Liver (tissue), 9 donors: ENCODE data around the gene IL9. TPM values are rescaled to one million over a fixed set of nuclear protein-coding genes. Genes with fewer than 3 reads are reported as not detected.

Experiments used
- DNase-seq: peaks from one replicate; pipeline ENCODE4 v3.0.0-alpha.2; 2017; ENCODE audit warnings: low spot score
- H3K27ac ChIP-seq, 2 donors: one replicate each; pipeline ENCODE4 v1.7.0; 2013; ENCODE audit warnings: inconsistent platforms in 2 of 2, low read length in 2 of 2, control low read depth in 1 of 2, low read depth in 1 of 2, mild to moderate bottlenecking in 1 of 2
- H3K27me3 ChIP-seq, 4 donors: one replicate each; pipeline versions ENCODE4 v1.6.1 to v1.7.0; 2013; ENCODE audit warnings: low read length in 3 of 4, inconsistent platforms in 1 of 4, mild to moderate bottlenecking in 1 of 4, moderate library complexity in 1 of 4; ENCODE audit not compliant: control insufficient read depth in 4 of 4, insufficient read depth in 4 of 4
- H3K36me3 ChIP-seq, 4 donors: one replicate each; pipeline versions ENCODE4 v1.6.1 to v1.7.0; 2013; ENCODE audit warnings: low read length in 3 of 4, mild to moderate bottlenecking in 3 of 4, low read depth in 1 of 4, moderate library complexity in 1 of 4; ENCODE audit not compliant: control insufficient read depth in 4 of 4, insufficient read depth in 3 of 4
- H3K4me1 ChIP-seq, 4 donors: one replicate each; pipeline versions ENCODE4 v1.6.1 to v1.7.0; 2013; ENCODE audit warnings: low read length in 3 of 4, mild to moderate bottlenecking in 3 of 4, moderate library complexity in 1 of 4; ENCODE audit not compliant: control insufficient read depth in 4 of 4, insufficient read depth in 4 of 4
- H3K4me3 ChIP-seq, 3 donors: one replicate each; pipeline versions ENCODE4 v1.6.1 to v1.7.0; 2013; ENCODE audit warnings: low read length in 3 of 3, control low read depth in 1 of 3, low read depth in 1 of 3, mild to moderate bottlenecking in 1 of 3
- H3K9ac ChIP-seq, 2 donors: one replicate each; pipeline ENCODE4 v1.7.0; 2013; ENCODE audit warnings: low read length in 2 of 2, mild to moderate bottlenecking in 2 of 2, moderate library complexity in 2 of 2, control low read depth in 1 of 2, low read depth in 1 of 2
- H3K9me3 ChIP-seq, 4 donors: one replicate each; pipeline versions ENCODE4 v1.6.1 to v1.7.0; 2013; ENCODE audit warnings: low read length in 3 of 4; ENCODE audit not compliant: control insufficient read depth in 4 of 4
- ATF3 ChIP-seq: IDR thresholded peaks from 2 replicates; pipeline ENCODE4 v1.6.1; 2016; ENCODE audit warnings: antibody characterized with exemption
- FOXA1 ChIP-seq: IDR thresholded peaks from 2 replicates; pipeline ENCODE4 v1.6.1; 2016; ENCODE audit warnings: antibody characterized with exemption
- GABPA ChIP-seq, 2 donors: IDR thresholded peaks in 1 of 2; conservative IDR thresholded peaks in 1 of 2; 2 replicates each; pipeline ENCODE4 v1.6.1; 2016; ENCODE audit warnings: antibody characterized with exemption in 2 of 2, mild to moderate bottlenecking in 1 of 2, moderate library complexity in 1 of 2
- HNF4A ChIP-seq, 2 donors: conservative IDR thresholded peaks; 2 replicates each; pipeline ENCODE4 v1.6.1; 2016; ENCODE audit warnings: antibody characterized with exemption in 2 of 2, mild to moderate bottlenecking in 2 of 2
- JUND ChIP-seq, 2 donors: IDR thresholded peaks; 2 replicates each; pipeline ENCODE4 v1.6.1; 2016; ENCODE audit warnings: antibody characterized with exemption in 2 of 2
- SP1 ChIP-seq: IDR thresholded peaks from 2 replicates; pipeline ENCODE4 v1.6.1; 2018; ENCODE audit warnings: antibody characterized with exemption, mild to moderate bottlenecking
- TAF1 ChIP-seq: conservative IDR thresholded peaks from 2 replicates; pipeline ENCODE4 v1.6.1; 2016; ENCODE audit warnings: antibody characterized with exemption, mild to moderate bottlenecking
- YY1 ChIP-seq: IDR thresholded peaks from 2 replicates; pipeline ENCODE4 v1.6.1; 2016; ENCODE audit warnings: antibody characterized with exemption, mild to moderate bottlenecking
- WGBS: extraction: QIAGEN DNeasy Blood & Tissue Kit; methylation state at CpG from one replicate; pipeline ENCODE4 v1.1.7; 2013; 5-methylcytosine and 5-hydroxymethylcytosine counted together
- polyA plus RNA-seq, 2 donors: library from polyadenylated mRNA; stranded (reverse) in 1 of 2; unstranded in 1 of 2; fragments of 200-250 nt in 1 of 2; fragments of >200 nt in 1 of 2; fragmentation: Nextera tagmentation in 1 of 2; extraction: Ambion mirVana in 1 of 2; gene quantifications; one replicate each; pipeline versions ENCODE4 v1.2.1 to v1.2.3, GENCODE V29; 2013 to 2015
- total RNA-seq, 2 donors: library from RNA; depleted of rRNA; stranded (reverse); fragments of >200 nt; gene quantifications; one replicate each; pipeline ENCODE4 v1.2.3, GENCODE V29; 2014
- TF ChIP-seq, protein P1 (sequence below): IDR thresholded peaks from 2 replicates; pipeline ENCODE4 v1.6.1; 2016; ENCODE audit warnings: antibody characterized with exemption
- TF ChIP-seq, protein P2 (sequence below): IDR thresholded peaks from 2 replicates; pipeline ENCODE4 v1.6.1; 2016; ENCODE audit warnings: antibody characterized with exemption
- donor health status: healthy.
- donor health status: healthy.
- donor health status: healthy.
- donor health status: healthy.
- donor health status: healthy.

Gene IL9
- total and polyA plus RNA-seq, 4 donors = not detected

GRCh38 chr5:135921388-135921787 is 25.7 kb upstream of the IL9 start:
- no peaks in the 10 kb centered on the region for H3K36me3 ChIP-seq

GRCh38 chr5:135920199-135920598 is 24.6 kb upstream of the IL9 start:
- H3K27me3 ChIP-seq = no peaks in the 10 kb centered on the region
- 74% methylated on average over 3 of the region's 3 CpGs for WGBS

More at GRCh38 chr5:135921388-135921787, 25.7 kb upstream of the IL9 start:
- no peak for DNase-seq
- no peaks in the 10 kb centered on the region for H3K27me3 ChIP-seq
- no peak overlapping the region for H3K4me3 ChIP-seq
- no peaks in the 10 kb centered on the region for H3K9me3 ChIP-seq
- no peak for TF ChIP-seq YY1
- H3K9ac ChIP-seq = no peak overlapping the region
- 49% methylated on average over 1 of the region's 1 CpG for WGBS
- no peaks in the 10 kb centered on the region for H3K4me1 ChIP-seq
- H3K27ac ChIP-seq = no peak overlapping the region

DNA sequence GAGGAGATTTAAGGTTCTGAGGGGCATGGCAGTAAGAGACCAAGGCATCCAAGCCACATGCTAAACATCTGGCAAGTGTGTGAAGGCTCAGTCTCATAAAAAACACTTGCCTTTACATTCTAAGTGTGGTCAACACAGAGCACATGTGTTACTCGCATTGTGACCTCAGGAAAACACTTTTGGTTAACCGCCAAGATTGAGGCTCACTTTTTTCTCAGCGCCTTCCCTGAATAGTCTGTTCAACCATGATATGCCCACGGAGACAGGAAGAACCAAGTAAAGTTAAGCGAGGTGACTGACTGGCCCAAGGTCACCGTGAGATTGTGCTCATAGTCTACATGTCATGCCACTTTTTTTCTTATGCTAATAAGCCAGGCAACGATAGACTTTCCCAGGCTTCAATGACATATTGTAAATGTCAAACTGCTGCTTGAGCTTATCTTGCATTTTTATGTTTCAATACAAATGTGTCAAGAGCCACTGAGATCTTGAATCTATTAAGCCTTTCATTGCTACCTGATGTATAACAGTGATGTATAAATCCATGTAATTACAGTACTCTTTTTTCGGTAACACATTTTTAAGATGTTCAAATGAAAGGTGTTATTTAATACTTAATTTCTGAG is 21.1 kb upstream of the IL9 start:
- no peak overlapping the region for H3K9ac ChIP-seq
- WGBS = 73% methylated on average over 8 of the region's 8 CpGs
- no peaks in the 10 kb centered on the region for H3K4me1 ChIP-seq
- DNase-seq = no peak
- H3K4me3 ChIP-seq = no peak overlapping the region
- TF ChIP-seq, protein P1, sequence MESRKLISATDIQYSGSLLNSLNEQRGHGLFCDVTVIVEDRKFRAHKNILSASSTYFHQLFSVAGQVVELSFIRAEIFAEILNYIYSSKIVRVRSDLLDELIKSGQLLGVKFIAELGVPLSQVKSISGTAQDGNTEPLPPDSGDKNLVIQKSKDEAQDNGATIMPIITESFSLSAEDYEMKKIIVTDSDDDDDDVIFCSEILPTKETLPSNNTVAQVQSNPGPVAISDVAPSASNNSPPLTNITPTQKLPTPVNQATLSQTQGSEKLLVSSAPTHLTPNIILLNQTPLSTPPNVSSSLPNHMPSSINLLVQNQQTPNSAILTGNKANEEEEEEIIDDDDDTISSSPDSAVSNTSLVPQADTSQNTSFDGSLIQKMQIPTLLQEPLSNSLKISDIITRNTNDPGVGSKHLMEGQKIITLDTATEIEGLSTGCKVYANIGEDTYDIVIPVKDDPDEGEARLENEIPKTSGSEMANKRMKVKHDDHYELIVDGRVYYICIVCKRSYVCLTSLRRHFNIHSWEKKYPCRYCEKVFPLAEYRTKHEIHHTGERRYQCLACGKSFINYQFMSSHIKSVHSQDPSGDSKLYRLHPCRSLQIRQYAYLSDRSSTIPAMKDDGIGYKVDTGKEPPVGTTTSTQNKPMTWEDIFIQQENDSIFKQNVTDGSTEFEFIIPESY = no peak
- TF ChIP-seq FOXA1 (no peak), TAF1 (no peak)
- no peaks in the 10 kb centered on the region for H3K36me3 ChIP-seq
- no peaks in the 10 kb centered on the region for H3K27me3 ChIP-seq
- H3K9me3 ChIP-seq = no peaks in the 10 kb centered on the region
- H3K27ac ChIP-seq = no peak overlapping the region

More at GRCh38 chr5:135920199-135920598, 24.6 kb upstream of the IL9 start:
- no peaks in the 10 kb centered on the region for H3K9me3 ChIP-seq
- H3K4me1 ChIP-seq = no peaks in the 10 kb centered on the region
- no peak overlapping the region for H3K9ac ChIP-seq
- no peak overlapping the region for H3K27ac ChIP-seq
- DNase-seq = no peak
- H3K4me3 ChIP-seq = no peak overlapping the region
- no peak for TF ChIP-seq ATF3
- TF ChIP-seq GABPA (IDR thresholded peaks at IDR 0.05 in 1 of 2, conservative IDR thresholded peaks at IDR 0.05 in 1 of 2) = no peak
- TF ChIP-seq, protein P1 = no peak
- no peak for TF ChIP-seq HNF4A (conservative IDR thresholded peaks at IDR 0.05)
- TF ChIP-seq, protein P2, sequence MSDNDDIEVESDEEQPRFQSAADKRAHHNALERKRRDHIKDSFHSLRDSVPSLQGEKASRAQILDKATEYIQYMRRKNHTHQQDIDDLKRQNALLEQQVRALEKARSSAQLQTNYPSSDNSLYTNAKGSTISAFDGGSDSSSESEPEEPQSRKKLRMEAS = no peak
- TF ChIP-seq JUND (IDR thresholded peaks at IDR 0.05) = no peak
- TF ChIP-seq SP1 = no peak
- no peak for TF ChIP-seq YY1
- no peaks in the 10 kb centered on the region for H3K36me3 ChIP-seq
